ENCODE measurements around the gene HPSE2. TPM values are rescaled to one million over a fixed set of nuclear protein-coding genes. Genes with fewer than 3 reads are reported as not detected.

Gene HPSE2
- total and polyA plus RNA-seq, 2 donors (not counting 1 experiment from before 2014, with no cell fraction given), result not detected

- Histone ChIP-seq H3K4me3 (ENCODE audit: control extremely low read depth in 1 of 5, extremely low read depth in 1 of 5, insufficient read depth in 1 of 5, low read depth in 2 of 5, low read length in 4 of 5) (no peak overlapping the region), H3K4me2 (replicated peaks; ENCODE audit: low read depth, low read length, poor library complexity, severe bottlenecking) (no peak overlapping the region), H2AFZ (ENCODE audit: insufficient read depth, low read depth, low read length, poor library complexity, severe bottlenecking) (no peak overlapping the region), H3K9ac (ENCODE audit: low read length) (no peak overlapping the region), H3K4me1 (ENCODE audit: control insufficient read depth in 2 of 2, insufficient read depth in 2 of 2, low read length in 2 of 2) (no peaks in the 10 kb centered on the region), H3K27ac (ENCODE audit: low read length in 2 of 2) (no peak overlapping the region), H3K9me3 (ENCODE audit: control extremely low read depth in 1 of 3, control insufficient read depth in 2 of 3, insufficient read depth in 1 of 3, low read length in 2 of 3) (no peaks in the 10 kb centered on the region), H3K27me3 (replicated peaks in 1 of 4; ENCODE audit: control extremely low read depth in 1 of 4, control insufficient read depth in 3 of 4, insufficient read depth in 4 of 4, low read length in 3 of 4) (peaks cover 0 to 2% (median 0%) of the 10 kb centered on the region in 4 experiments), H3K36me3 (replicated peaks in 1 of 2; ENCODE audit: control extremely low read depth in 1 of 2, control insufficient read depth in 1 of 2, extremely low read depth in 1 of 2, insufficient read depth in 2 of 2, low read length in 1 of 2) (no peaks in the 10 kb centered on the region), H3K79me2 (ENCODE audit: control insufficient read depth, insufficient read depth, low read length) (no peaks in the 10 kb centered on the region), H4K20me1 (ENCODE audit: control insufficient read depth, insufficient read depth, low read length, poor library complexity, severe bottlenecking) (no peaks in the 10 kb centered on the region)
- H3K4me3 Mint-ChIP-seq, result no peak overlapping the region
- no peaks in the 10 kb centered on the region for H3K9me3 Mint-ChIP-seq (ENCODE audit: insufficient read depth)
- H3K27ac Mint-ChIP-seq, result no peak overlapping the region
- no peak for ATAC-seq (ENCODE audit: low read depth)
- DNase-seq, result no peak
- TF ChIP-seq, protein P1, sequence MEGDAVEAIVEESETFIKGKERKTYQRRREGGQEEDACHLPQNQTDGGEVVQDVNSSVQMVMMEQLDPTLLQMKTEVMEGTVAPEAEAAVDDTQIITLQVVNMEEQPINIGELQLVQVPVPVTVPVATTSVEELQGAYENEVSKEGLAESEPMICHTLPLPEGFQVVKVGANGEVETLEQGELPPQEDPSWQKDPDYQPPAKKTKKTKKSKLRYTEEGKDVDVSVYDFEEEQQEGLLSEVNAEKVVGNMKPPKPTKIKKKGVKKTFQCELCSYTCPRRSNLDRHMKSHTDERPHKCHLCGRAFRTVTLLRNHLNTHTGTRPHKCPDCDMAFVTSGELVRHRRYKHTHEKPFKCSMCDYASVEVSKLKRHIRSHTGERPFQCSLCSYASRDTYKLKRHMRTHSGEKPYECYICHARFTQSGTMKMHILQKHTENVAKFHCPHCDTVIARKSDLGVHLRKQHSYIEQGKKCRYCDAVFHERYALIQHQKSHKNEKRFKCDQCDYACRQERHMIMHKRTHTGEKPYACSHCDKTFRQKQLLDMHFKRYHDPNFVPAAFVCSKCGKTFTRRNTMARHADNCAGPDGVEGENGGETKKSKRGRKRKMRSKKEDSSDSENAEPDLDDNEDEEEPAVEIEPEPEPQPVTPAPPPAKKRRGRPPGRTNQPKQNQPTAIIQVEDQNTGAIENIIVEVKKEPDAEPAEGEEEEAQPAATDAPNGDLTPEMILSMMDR (IDR thresholded peaks at IDR 0.05), result no peak
- TF ChIP-seq EZH2 (IDR thresholded peaks at IDR 0.05; ENCODE audit: borderline replicate concordance, insufficient read depth, low read depth, low read length, poor library complexity, severe bottlenecking), result no peak
- ChIA-PET POLR2A (no interaction called here), CTCF (interaction anchor here (1.4 kb wide), 1 partner anchor 10 kb away, joined by 4 read pairs; no protein-coding TSS in a partner anchor)
- intact Hi-C loops (cut with micrococcal nuclease), result no loop called here
- 40% methylated on average over 2 of the region's 2 CpGs for WGBS (ENCODE audit: insufficient coverage)
- H3K4me1 Mint-ChIP-seq, result no peaks in the 10 kb centered on the region
- peaks cover 33% of the 10 kb centered on the region for H3K27me3 Mint-ChIP-seq
Measured at GRCh38 chr10:98517672-98518071, 718.0 kb downstream of the HPSE2 start.

DNA sequence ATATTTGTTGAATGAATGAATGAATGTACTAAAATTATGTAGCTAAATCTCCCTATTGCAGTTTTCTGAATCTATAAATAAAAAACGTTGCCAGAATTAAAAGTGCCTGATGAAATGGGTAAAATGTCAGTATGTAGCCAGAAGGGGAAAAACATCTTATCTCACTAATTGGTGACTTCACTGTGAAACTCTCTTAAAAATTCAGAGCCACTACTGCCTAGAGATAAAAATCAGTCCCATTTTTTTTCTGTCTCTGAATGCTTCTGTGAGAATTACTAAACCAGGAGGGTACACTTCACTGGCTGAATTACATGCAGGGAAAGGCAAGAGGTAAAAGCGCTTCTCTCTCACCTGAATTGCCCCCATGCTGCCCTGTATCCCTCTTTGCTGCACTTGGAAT is 719.3 kb downstream of the HPSE2 start:
- Mint-ChIP-seq H3K4me3 (no peak overlapping the region), H3K9me3 (ENCODE audit: insufficient read depth) (no peaks in the 10 kb centered on the region), H3K27me3 (peaks cover 36% of the 10 kb centered on the region), H3K4me1 (no peaks in the 10 kb centered on the region), H3K27ac (no peak overlapping the region)
- no peak overlapping the region for H3K4me2 ChIP-seq (replicated peaks; ENCODE audit: low read depth, low read length, poor library complexity, severe bottlenecking)
- intact Hi-C loops (cut with micrococcal nuclease), result no loop called here
- POLR2A ChIA-PET, result no interaction called here
- no peak overlapping the region for H2AFZ ChIP-seq (ENCODE audit: insufficient read depth, low read depth, low read length, poor library complexity, severe bottlenecking)
- H3K36me3 ChIP-seq (replicated peaks in 1 of 2; ENCODE audit: control extremely low read depth in 1 of 2, control insufficient read depth in 1 of 2, extremely low read depth in 1 of 2, insufficient read depth in 2 of 2, low read length in 1 of 2), result no peaks in the 10 kb centered on the region
- H3K9ac ChIP-seq (ENCODE audit: low read length), result no peak overlapping the region
- H3K27ac ChIP-seq (ENCODE audit: low read length in 2 of 2), result no peak overlapping the region
- H3K4me1 ChIP-seq (ENCODE audit: control insufficient read depth in 2 of 2, insufficient read depth in 2 of 2, low read length in 2 of 2), result no peaks in the 10 kb centered on the region
- no peaks in the 10 kb centered on the region for H3K9me3 ChIP-seq (ENCODE audit: control extremely low read depth in 1 of 3, control insufficient read depth in 2 of 3, insufficient read depth in 1 of 3, low read length in 2 of 3)
- no peak overlapping the region for H3K4me3 ChIP-seq (ENCODE audit: control extremely low read depth in 1 of 5, extremely low read depth in 1 of 5, insufficient read depth in 1 of 5, low read depth in 2 of 5, low read length in 4 of 5)
- no peaks in the 10 kb centered on the region for H4K20me1 ChIP-seq (ENCODE audit: control insufficient read depth, insufficient read depth, low read length, poor library complexity, severe bottlenecking)
- ATAC-seq (ENCODE audit: low read depth), result no peak
- CTCF ChIA-PET, result no interaction called here
- H3K27me3 ChIP-seq (replicated peaks in 1 of 4; ENCODE audit: control extremely low read depth in 1 of 4, control insufficient read depth in 3 of 4, insufficient read depth in 4 of 4, low read length in 3 of 4), result peaks cover 0 to 2% (median 0%) of the 10 kb centered on the region in 4 experiments
- H3K79me2 ChIP-seq (ENCODE audit: control insufficient read depth, insufficient read depth, low read length), result no peaks in the 10 kb centered on the region
- DNase-seq, result no peak
- WGBS (ENCODE audit: insufficient coverage), result no CpG with 5 or more reads among the region's 2 CpGs
- no peak for TF ChIP-seq EZH2 (IDR thresholded peaks at IDR 0.05; ENCODE audit: borderline replicate concordance, insufficient read depth, low read depth, low read length, poor library complexity, severe bottlenecking)
- TF ChIP-seq, protein P1 (IDR thresholded peaks at IDR 0.05), result no peak
